Endothelial cell of umbilical vein (primary cell): ENCODE results near the gene PREP. TPM values are rescaled to one million over a fixed set of nuclear protein-coding genes. Genes with fewer than 3 reads are reported as not detected.

Experiments
- BruUV-seq: library from RNA; stranded (reverse); fragments of 400-500 nt; replicated peaks from 2 replicates; lab custom pipeline; 2021; lab: Mats Ljungman, UMichigan
- CTCF ChIA-PET: fragments of 300-600, 350-600 bp; sonication (Branson Sonifier 250); formaldehyde crosslinking; loops from one replicate; lab custom pipeline; 2021; ENCODE audit warnings: antibody characterized with exemption, inconsistent platforms; lab: Charles Lee
- POLR2A ChIA-PET: fragments of 300-600, 350-600 bp; sonication (Branson Sonifier 250); formaldehyde crosslinking; loops from one replicate; lab custom pipeline; 2021; ENCODE audit warnings: antibody characterized with exemption, inconsistent platforms; lab: Charles Lee
- DNase-seq: peaks from one replicate; pipeline ENCODE4 v3.0.0-alpha.2; 2011; ENCODE audit warnings: low read depth, low spot score
- FAIRE-seq: peaks from 2 replicates; lab custom pipeline; 2011; peaks lifted over from hg19 to GRCh38; lab: Jason Lieb, UNC
- H2AFZ ChIP-seq: 2 replicates; pipeline ENCODE4 v1.6.0; 2012; ENCODE audit warnings: low read depth, low read length, control low read depth, inconsistent platforms
- H3K27ac ChIP-seq: 2 replicates; pipeline ENCODE4 v1.5.1; 2011; ENCODE audit warnings: low read depth, mild to moderate bottlenecking, control low read depth, low read length, moderate library complexity; ENCODE audit not compliant: insufficient read depth
- H3K27me3 ChIP-seq, 2 experiments: 2 replicates each; pipeline versions ENCODE4 v1.6.0 to v1.6.1; 2011; ENCODE audit warnings: low read length in 2 of 2, mixed read lengths in 1 of 2; ENCODE audit not compliant: control insufficient read depth in 2 of 2, insufficient read depth in 2 of 2
- H3K36me3 ChIP-seq, 2 experiments: 2 replicates in 1 of 2; 3 replicates in 1 of 2; pipeline ENCODE4 v1.5.1; 2011; ENCODE audit warnings: low read length in 2 of 2, mild to moderate bottlenecking in 1 of 2, moderate library complexity in 1 of 2; ENCODE audit not compliant: control insufficient read depth in 2 of 2, insufficient read depth in 2 of 2; ENCODE audit errors: extremely low read depth in 1 of 2
- H3K4me1 ChIP-seq: 3 replicates; pipeline ENCODE4 v1.5.1; 2011; ENCODE audit warnings: mild to moderate bottlenecking, low read length; ENCODE audit not compliant: control insufficient read depth, insufficient read depth; ENCODE audit errors: extremely low read depth
- H3K4me2 ChIP-seq: 2 replicates; pipeline ENCODE4 v1.6.1; 2011; ENCODE audit warnings: low read length, control low read depth, mixed read lengths; ENCODE audit not compliant: insufficient read depth
- H3K4me3 ChIP-seq, 3 experiments: fragments of 200-600 bp in 1 of 3; sonication (generic), shearing (Covaris generic) in 1 of 3; replicated peaks in 1 of 3; 2 replicates each; pipeline ENCODE4 v1.5.1; 2011 to 2016; ENCODE audit warnings: control low read depth in 3 of 3, low read length in 3 of 3, mild to moderate bottlenecking in 2 of 3, inconsistent platforms in 1 of 3, low read depth in 1 of 3, moderate library complexity in 1 of 3; ENCODE audit not compliant: insufficient read depth in 1 of 3
- H3K79me2 ChIP-seq: 2 replicates; pipeline ENCODE4 v1.6.0; 2012; ENCODE audit warnings: low read length, inconsistent platforms; ENCODE audit not compliant: control insufficient read depth, insufficient read depth
- H3K9ac ChIP-seq: replicated peaks from 2 replicates; pipeline ENCODE3; 2011; ENCODE audit warnings: low read length, control low read depth; ENCODE audit not compliant: insufficient read depth; ENCODE audit errors: extremely low read depth
- H3K9me1 ChIP-seq: replicated peaks from 3 replicates; pipeline ENCODE4 v1.6.0; 2011; ENCODE audit warnings: mild to moderate bottlenecking, low read length; ENCODE audit not compliant: control insufficient read depth, insufficient read depth; ENCODE audit errors: extremely low read depth
- H3K9me3 ChIP-seq: replicated peaks from 2 replicates; pipeline ENCODE4 v1.5.1; 2012; ENCODE audit warnings: low read length, inconsistent platforms; ENCODE audit not compliant: control insufficient read depth, insufficient read depth
- H4K20me1 ChIP-seq: replicated peaks from 2 replicates; pipeline ENCODE3; 2011; ENCODE audit warnings: mild to moderate bottlenecking, low read length; ENCODE audit not compliant: control insufficient read depth, insufficient read depth; ENCODE audit errors: extremely low read depth
- CTCF ChIP-seq, 2 donors: IDR thresholded peaks; 1 replicate in 1 of 2; 2 replicates in 1 of 2; pipeline ENCODE4 v1.5.1; 2011; ENCODE audit warnings: low read length in 2 of 2, mild to moderate bottlenecking in 2 of 2, moderate library complexity in 2 of 2, control low read depth in 1 of 2, inconsistent platforms in 1 of 2, low read depth in 1 of 2; ENCODE audit not compliant: insufficient read depth in 1 of 2; ENCODE audit errors: extremely low read depth in 1 of 2
- FOS ChIP-seq: IDR thresholded peaks from 2 replicates; pipeline ENCODE4 v1.6.1; 2011; ENCODE audit warnings: mild to moderate bottlenecking, low read length, moderate library complexity, borderline replicate concordance; ENCODE audit not compliant: insufficient read depth
- dilution Hi-C: fragments of 300-500 bp; cut with MboI; formaldehyde crosslinking; loops from one replicate; pipeline ENCODE4 v1.15.0; 2019; ENCODE audit warnings: low sequenced_read_pairs; ENCODE audit not compliant: extremely low pct_ligation_motif_present
- intact Hi-C: fragments of 100-400 bp; cut with micrococcal nuclease; formaldehyde crosslinking; loops from one replicate; pipeline ENCODE4 v1.10.0; 2022
- polyA plus RNA-seq, 4 experiments: library from polyadenylated mRNA; depleted of rRNA in 3 of 4; stranded (reverse) in 3 of 4; unstranded in 1 of 4; fragments of >200 nt; gene quantifications; 2 replicates each; pipeline versions ENCODE4 v1.2.1 to v1.2.3, GENCODE V29; 2011 to 2012; ENCODE audit warnings: missing spikeins in 1 of 4
- total RNA-seq: library from RNA; stranded (reverse); gene quantifications from 2 replicates; pipeline ENCODE4 v1.2.3, GENCODE V29; 2021

Gene PREP
- total and polyA plus RNA-seq, 2 donors (not counting 3 experiments of a cell fraction or from before 2014, with no cell fraction given): 17.2 to 37.7 TPM

DNA sequence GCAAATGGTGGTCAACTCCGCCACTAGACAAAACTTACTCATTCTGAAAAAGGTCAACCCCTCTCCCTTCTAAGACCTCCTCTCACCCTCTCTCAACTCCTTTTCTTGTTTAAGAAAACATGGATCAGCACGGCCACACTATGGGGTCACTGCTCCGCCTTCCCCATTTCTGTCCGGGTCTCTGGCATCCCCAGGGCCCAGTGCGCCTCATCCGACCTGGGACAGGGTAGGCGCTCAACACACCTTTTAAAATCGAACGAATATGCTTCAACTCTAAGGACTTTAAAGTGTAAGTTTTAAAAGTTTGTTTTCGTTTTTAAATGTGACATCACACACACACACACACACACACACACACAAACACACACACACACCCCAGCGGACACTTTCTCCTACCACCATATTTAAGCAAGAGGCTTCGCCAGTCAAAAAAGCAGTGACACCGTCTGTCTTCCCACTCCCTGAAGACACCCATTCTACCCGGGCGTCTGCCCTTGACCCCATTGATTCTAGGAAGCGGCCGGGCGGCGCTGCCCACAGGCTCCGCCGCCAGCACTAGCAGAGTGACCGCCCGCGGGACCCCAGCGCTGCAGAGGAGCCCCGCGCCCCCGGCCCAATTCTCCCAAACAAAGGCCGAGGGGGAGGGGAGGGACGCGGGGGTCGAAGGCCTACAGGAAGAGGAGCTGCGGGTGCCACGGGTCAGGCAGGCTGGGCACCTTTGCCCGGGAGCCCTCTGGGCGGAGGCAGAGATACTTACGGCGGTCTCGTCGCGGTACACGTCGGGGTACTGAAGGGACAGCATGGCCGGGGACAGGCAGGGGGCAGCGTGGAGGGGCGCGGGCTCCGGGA lies 568 bp downstream of the PREP start:
- Histone ChIP-seq H3K79me2 (peaks cover 34% of the 10 kb centered on the region), H2AFZ (peak overlapping the region; percentile 77), H3K4me2 (peak overlapping the region; percentile 66), H3K36me3 (no peaks in the 10 kb centered on the region), H3K4me1 (peaks cover 11% of the 10 kb centered on the region), H3K9me3 (no peaks in the 10 kb centered on the region), H3K9me1 (no peaks in the 10 kb centered on the region), H3K27ac (peak overlapping the region; percentile 56), H3K4me3 (peak overlapping the region; percentile 69 to 97 (median 81)), H3K27me3 (no peaks in the 10 kb centered on the region), H4K20me1 (no peaks in the 10 kb centered on the region), H3K9ac (peak overlapping the region; percentile 80)
- FAIRE-seq (no peak), DNase-seq (peak; percentile 52)
- intact Hi-C loops (loop anchor here (2.0 to 5.0 kb wide), 5 partner anchors 20 to 405 kb away; no protein-coding TSS in a partner anchor), dilution Hi-C loops (loop anchor here (25.0 kb wide), 1 partner anchor 315 kb away; no protein-coding TSS in a partner anchor)
- TSS peak; percentile 36 for BruUV-seq
- no peak for TF ChIP-seq FOS
- peak in 1 of 2 donors; percentile 5 for TF ChIP-seq CTCF (IDR thresholded peaks at IDR 0.05; ENCODE audit: extremely low read depth in 1 of 2, insufficient read depth in 1 of 2, low read depth in 1 of 2, low read length in 2 of 2)
- POLR2A ChIA-PET: interaction anchor here (0.8 kb wide), 1 partner anchor 28 kb away, joined by 3 read pairs; no protein-coding TSS in a partner anchor
- CTCF ChIA-PET: interaction anchor here (0.6 to 2.4 kb wide), 64 partner anchors 9 to 900 kb away, joined by 3 to 116 read pairs (median 4); a partner anchor contains a TSS
